Measurements from ENCODE around the gene MB. TPM values are rescaled to one million over a fixed set of nuclear protein-coding genes. Genes with fewer than 3 reads are reported as not detected.
A peak's percentile ranks its signal among the peaks of the same experiment; 100 is the strongest.

The MB gene
- total and polyA plus RNA-seq, 2 donors from 2014 or later: 0.84 TPM; not detected in 1

GRCh38 chr22:35596821-35597220 lies 20.3 kb downstream of the MB start:
- TF ChIP-seq CTCF (IDR thresholded peaks at IDR 0.05; ENCODE audit: borderline replicate concordance, extremely low read depth, insufficient read depth): no peak
- Histone ChIP-seq H3K36me3 (ENCODE audit: control insufficient read depth in 2 of 3, insufficient read depth in 3 of 3, low read length in 3 of 3) (no peaks in the 10 kb centered on the region), H3K4me1 (ENCODE audit: control insufficient read depth in 2 of 3, insufficient read depth in 2 of 3, low read depth in 1 of 3, low read length in 3 of 3) (no peaks in the 10 kb centered on the region), H3K27ac (ENCODE audit: low read depth in 2 of 2, low read length in 2 of 2) (no peak overlapping the region), H3K27me3 (ENCODE audit: control insufficient read depth, insufficient read depth, low read length) (no peaks in the 10 kb centered on the region), H3K9ac (ENCODE audit: low read length in 3 of 3) (no peak overlapping the region), H3K4me3 (ENCODE audit: low read length in 3 of 3) (no peak overlapping the region), H3K9me3 (ENCODE audit: control insufficient read depth in 2 of 3, insufficient read depth in 1 of 3, low read length in 3 of 3) (no peaks in the 10 kb centered on the region)
- peak in 4 of 5 donors; percentile 23 to 60 (median 54) for DNase-seq
- no peak for FAIRE-seq
- intact Hi-C loops (cut with DNase I): no loop called here

- Histone ChIP-seq H3K36me3 (ENCODE audit: control insufficient read depth in 2 of 3, insufficient read depth in 3 of 3, low read length in 3 of 3) (no peaks in the 10 kb centered on the region), H3K4me1 (ENCODE audit: control insufficient read depth in 2 of 3, insufficient read depth in 2 of 3, low read depth in 1 of 3, low read length in 3 of 3) (no peaks in the 10 kb centered on the region), H3K9ac (ENCODE audit: low read length in 3 of 3) (no peak overlapping the region), H3K4me3 (ENCODE audit: low read length in 3 of 3) (no peak overlapping the region), H3K9me3 (ENCODE audit: control insufficient read depth in 2 of 3, insufficient read depth in 1 of 3, low read length in 3 of 3) (no peaks in the 10 kb centered on the region), H3K27ac (ENCODE audit: low read depth in 2 of 2, low read length in 2 of 2) (no peak overlapping the region), H3K27me3 (ENCODE audit: control insufficient read depth, insufficient read depth, low read length) (no peaks in the 10 kb centered on the region)
- no peak for TF ChIP-seq CTCF (IDR thresholded peaks at IDR 0.05; ENCODE audit: borderline replicate concordance, extremely low read depth, insufficient read depth)
- FAIRE-seq (no peak), DNase-seq (peak in 1 of 5 donors; percentile 22)
- intact Hi-C loops (cut with DNase I): no loop called here
Observed at GRCh38 chr22:35594686-35595085, 22.4 kb downstream of the MB start.

- H3K9me3 ChIP-seq (ENCODE audit: control insufficient read depth in 2 of 3, insufficient read depth in 1 of 3, low read length in 3 of 3): no peaks in the 10 kb centered on the region
- H3K4me1 ChIP-seq (ENCODE audit: control insufficient read depth in 2 of 3, insufficient read depth in 2 of 3, low read depth in 1 of 3, low read length in 3 of 3): no peaks in the 10 kb centered on the region
- no peak for TF ChIP-seq CTCF (IDR thresholded peaks at IDR 0.05; ENCODE audit: borderline replicate concordance, extremely low read depth, insufficient read depth)
- H3K27ac ChIP-seq (ENCODE audit: low read depth in 2 of 2, low read length in 2 of 2): no peak overlapping the region
- DNase-seq: peak in 1 of 5 donors; percentile 31
- FAIRE-seq: no peak
- no peak overlapping the region for H3K9ac ChIP-seq (ENCODE audit: low read length in 3 of 3)
- intact Hi-C loops (cut with DNase I): no loop called here
- H3K36me3 ChIP-seq (ENCODE audit: control insufficient read depth in 2 of 3, insufficient read depth in 3 of 3, low read length in 3 of 3): no peaks in the 10 kb centered on the region
- H3K4me3 ChIP-seq (ENCODE audit: low read length in 3 of 3): no peak overlapping the region
- no peaks in the 10 kb centered on the region for H3K27me3 ChIP-seq (ENCODE audit: control insufficient read depth, insufficient read depth, low read length)
Observed at GRCh38 chr22:35593891-35594470, 23.1 kb downstream of the MB start.
